ENCODE measurements around the gene NCAPD2. TPM values are rescaled to one million over a fixed set of nuclear protein-coding genes. Genes with fewer than 3 reads are reported as not detected.

The NCAPD2 gene
- polyA plus RNA-seq, 1 of the 3 experiments (the other 2 are of a cell fraction), result 46.9 TPM

DNA sequence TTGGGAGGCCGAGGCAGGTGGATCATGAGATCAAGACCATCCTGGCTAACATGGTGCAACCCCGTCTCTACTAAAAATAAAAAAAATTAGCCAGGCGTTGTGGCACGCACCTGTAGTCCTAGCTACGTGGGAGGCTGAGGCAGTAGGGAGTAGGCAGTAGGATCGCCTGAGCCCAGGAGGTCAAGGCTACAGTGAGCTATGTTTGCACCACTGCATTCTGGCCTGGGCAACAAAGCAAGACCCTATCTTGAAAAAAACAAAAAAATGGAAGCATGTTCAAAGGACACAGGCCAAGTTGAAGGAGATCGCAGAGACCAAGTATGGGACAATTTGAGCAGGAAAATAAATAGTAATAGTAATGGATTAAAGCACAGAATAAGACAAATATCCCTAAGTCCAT is 14.2 kb downstream of the NCAPD2 start (continued):
- TF ChIP-seq TAF1 (IDR thresholded peaks at IDR 0.05; ENCODE audit: borderline replicate concordance, low read depth, low read length) (no peak), SIN3A (IDR thresholded peaks at IDR 0.05; ENCODE audit: borderline replicate concordance, low read depth, low read length) (no peak), RFX5 (IDR thresholded peaks at IDR 0.05; ENCODE audit: low read length) (no peak), EZH2phosphoT487 (IDR thresholded peaks at IDR 0.05; ENCODE audit: borderline replicate concordance, low read depth) (no peak)
- TF ChIP-seq, protein P1, sequence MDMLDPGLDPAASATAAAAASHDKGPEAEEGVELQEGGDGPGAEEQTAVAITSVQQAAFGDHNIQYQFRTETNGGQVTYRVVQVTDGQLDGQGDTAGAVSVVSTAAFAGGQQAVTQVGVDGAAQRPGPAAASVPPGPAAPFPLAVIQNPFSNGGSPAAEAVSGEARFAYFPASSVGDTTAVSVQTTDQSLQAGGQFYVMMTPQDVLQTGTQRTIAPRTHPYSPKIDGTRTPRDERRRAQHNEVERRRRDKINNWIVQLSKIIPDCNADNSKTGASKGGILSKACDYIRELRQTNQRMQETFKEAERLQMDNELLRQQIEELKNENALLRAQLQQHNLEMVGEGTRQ (IDR thresholded peaks at IDR 0.05; ENCODE audit: borderline replicate concordance, low read depth, low read length), result no peak

DNA sequence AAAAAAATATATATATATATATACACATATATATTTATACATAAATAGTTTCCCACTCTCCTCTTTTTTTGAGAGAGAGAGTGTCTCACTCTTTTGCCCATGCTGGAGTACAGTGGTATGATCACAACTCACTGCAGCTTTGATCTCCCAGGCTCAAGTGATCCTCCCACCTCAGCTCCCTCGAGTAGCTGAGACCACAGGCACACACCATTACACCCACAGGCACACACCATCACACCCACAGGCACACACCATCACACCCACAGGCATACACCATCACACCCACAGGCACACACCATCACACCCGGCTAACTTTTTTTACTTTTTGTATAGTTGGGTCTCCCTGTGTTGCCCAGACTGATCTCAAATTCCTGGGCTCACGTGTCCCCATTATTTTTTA is 26.3 kb downstream of the NCAPD2 start:
- Histone ChIP-seq H3K4me3 (ENCODE audit: low read depth in 2 of 2, low read length in 1 of 2) (no peak overlapping the region), H3K9me2 (no peaks in the 10 kb centered on the region), H3K27ac (ENCODE audit: low read depth in 2 of 2, low read length in 1 of 2) (no peak overlapping the region), H3K4me2 (no peak overlapping the region), H3K79me2 (ENCODE audit: insufficient read depth) (no peaks in the 10 kb centered on the region), H3K9me3 (no peaks in the 10 kb centered on the region), H3K27me3 (ENCODE audit: insufficient read depth) (no peaks in the 10 kb centered on the region), H3F3A (replicated peaks; ENCODE audit: insufficient read depth) (peaks cover 12% of the 10 kb centered on the region), H2AFZ (ENCODE audit: low read depth) (no peak overlapping the region), H3K9ac (no peak overlapping the region), H4K20me1 (ENCODE audit: insufficient read depth) (no peaks in the 10 kb centered on the region), H3K4me1 (ENCODE audit: control insufficient read depth in 1 of 2, insufficient read depth in 2 of 2, low read depth in 1 of 2, low read length in 1 of 2) (no peaks in the 10 kb centered on the region), H3K36me3 (replicated peaks in 1 of 2; ENCODE audit: control insufficient read depth in 1 of 2, insufficient read depth in 2 of 2, low read length in 1 of 2) (peaks cover 70 to 74% of the 10 kb centered on the region in 2 experiments)
- no peak for TF ChIP-seq GABPA (IDR thresholded peaks at IDR 0.05; ENCODE audit: low read depth)
- TF ChIP-seq, protein P2, sequence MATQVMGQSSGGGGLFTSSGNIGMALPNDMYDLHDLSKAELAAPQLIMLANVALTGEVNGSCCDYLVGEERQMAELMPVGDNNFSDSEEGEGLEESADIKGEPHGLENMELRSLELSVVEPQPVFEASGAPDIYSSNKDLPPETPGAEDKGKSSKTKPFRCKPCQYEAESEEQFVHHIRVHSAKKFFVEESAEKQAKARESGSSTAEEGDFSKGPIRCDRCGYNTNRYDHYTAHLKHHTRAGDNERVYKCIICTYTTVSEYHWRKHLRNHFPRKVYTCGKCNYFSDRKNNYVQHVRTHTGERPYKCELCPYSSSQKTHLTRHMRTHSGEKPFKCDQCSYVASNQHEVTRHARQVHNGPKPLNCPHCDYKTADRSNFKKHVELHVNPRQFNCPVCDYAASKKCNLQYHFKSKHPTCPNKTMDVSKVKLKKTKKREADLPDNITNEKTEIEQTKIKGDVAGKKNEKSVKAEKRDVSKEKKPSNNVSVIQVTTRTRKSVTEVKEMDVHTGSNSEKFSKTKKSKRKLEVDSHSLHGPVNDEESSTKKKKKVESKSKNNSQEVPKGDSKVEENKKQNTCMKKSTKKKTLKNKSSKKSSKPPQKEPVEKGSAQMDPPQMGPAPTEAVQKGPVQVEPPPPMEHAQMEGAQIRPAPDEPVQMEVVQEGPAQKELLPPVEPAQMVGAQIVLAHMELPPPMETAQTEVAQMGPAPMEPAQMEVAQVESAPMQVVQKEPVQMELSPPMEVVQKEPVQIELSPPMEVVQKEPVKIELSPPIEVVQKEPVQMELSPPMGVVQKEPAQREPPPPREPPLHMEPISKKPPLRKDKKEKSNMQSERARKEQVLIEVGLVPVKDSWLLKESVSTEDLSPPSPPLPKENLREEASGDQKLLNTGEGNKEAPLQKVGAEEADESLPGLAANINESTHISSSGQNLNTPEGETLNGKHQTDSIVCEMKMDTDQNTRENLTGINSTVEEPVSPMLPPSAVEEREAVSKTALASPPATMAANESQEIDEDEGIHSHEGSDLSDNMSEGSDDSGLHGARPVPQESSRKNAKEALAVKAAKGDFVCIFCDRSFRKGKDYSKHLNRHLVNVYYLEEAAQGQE (IDR thresholded peaks at IDR 0.05; ENCODE audit: low read depth, low read length), result no peak
- no peak for TF ChIP-seq SMC3 (IDR thresholded peaks at IDR 0.05; ENCODE audit: low read depth, low read length)
- no peak for TF ChIP-seq NFIC (IDR thresholded peaks at IDR 0.05; ENCODE audit: borderline replicate concordance)
- TF ChIP-seq YY1 (IDR thresholded peaks at IDR 0.05; ENCODE audit: low read depth), result no peak
- no peak for TF ChIP-seq FOXM1 (IDR thresholded peaks at IDR 0.05; ENCODE audit: low read depth)
- no peak for TF ChIP-seq RXRA (IDR thresholded peaks at IDR 0.05; ENCODE audit: borderline replicate concordance, low read depth)
- no peak for TF ChIP-seq RAD21 (IDR thresholded peaks at IDR 0.05; ENCODE audit: low read length)
- ChIA-PET CTCF (no interaction called here), POLR2A (interaction anchor here (0.6 kb wide), 1 partner anchor 14 kb away, joined by 4 read pairs; the partner anchor contains the start of gene GAPDH)
- DNase-seq, result no peak
- WGBS (ENCODE audit: low lambda C conversion rate), result 86% methylated on average over 3 of the region's 3 CpGs
